Transverse colon (tissue), 4 donors: Measurements from ENCODE around the gene CSF1R.

Experiments
- CTCF ChIP-seq, 5 experiments: fragments of 200-600 bp in 3 of 5; fragments of 450-650 bp in 2 of 5; sonication (generic) in 3 of 5; IDR thresholded peaks; 1 replicate in 2 of 5; 2 replicates in 3 of 5; pipeline ENCODE4 v1.5.1; 2016 to 2017; ENCODE audit warnings: antibody characterized with exemption in 5 of 5, inconsistent platforms in 3 of 5, mild to moderate bottlenecking in 2 of 5, moderate library complexity in 1 of 5
- EP300 ChIP-seq: sonication (generic); formaldehyde crosslinking; IDR thresholded peaks from one replicate; pipeline ENCODE4 v1.6.1; 2017; ENCODE audit warnings: antibody characterized with exemption, low read depth
- POLR2A ChIP-seq: fragments of 450-650 bp; IDR thresholded peaks from one replicate; pipeline ENCODE4 v1.6.1; 2016; ENCODE audit warnings: antibody characterized with exemption, mild to moderate bottlenecking, moderate library complexity
- POLR2AphosphoS5 ChIP-seq, 3 donors: sonication (generic); formaldehyde crosslinking; IDR thresholded peaks; one replicate each; pipeline ENCODE4 v1.6.1; 2016; ENCODE audit warnings: antibody characterized with exemption in 3 of 3

GRCh38 chr5:150033334-150033733 lies 53.0 kb downstream of the CSF1R start:
- TF ChIP-seq POLR2AphosphoS5 (IDR thresholded peaks at IDR 0.05), result no peak
- no peak for TF ChIP-seq CTCF (IDR thresholded peaks at IDR 0.05)
- no peak for TF ChIP-seq POLR2A
- TF ChIP-seq EP300, result no peak
